HEK293 (cell line): Measurements from ENCODE around the gene PNKD.

Source experiments
- CTCF ChIA-PET: fragments of 350-600 bp; formaldehyde crosslinking; extraction: SDS; loops from one replicate; lab custom pipeline; 2021; ENCODE audit warnings: antibody characterized with exemption; lab: Yijun Ruan, JAX
- POLR2A ChIA-PET: fragments of 300-600 bp; formaldehyde crosslinking; extraction: SDS; loops from one replicate; lab custom pipeline; 2020; ENCODE audit warnings: antibody characterized with exemption, inconsistent platforms; lab: Yijun Ruan, JAX
- H3K27ac ChIP-seq: fragments of 200-500 bp; sonication (Bioruptor generic); 2 replicates; pipeline ENCODE4 v1.5.1; 2014; ENCODE audit warnings: low read depth, low read length, control low read depth, inconsistent platforms; ENCODE audit errors: extremely low read depth
- H3K36me3 ChIP-seq, 2 experiments: fragments of 200-500 bp in 1 of 2; sonication (Bioruptor generic) in 1 of 2; 1 replicate in 1 of 2; 2 replicates in 1 of 2; pipeline ENCODE4 v1.5.1; 2014 to 2017; ENCODE audit warnings: inconsistent platforms in 2 of 2, low read length in 2 of 2; ENCODE audit not compliant: control insufficient read depth in 2 of 2, insufficient read depth in 1 of 2
- H3K4me1 ChIP-seq: fragments of 200-500 bp; sonication (Bioruptor generic); 2 replicates; pipeline ENCODE4 v1.5.1; 2014; ENCODE audit warnings: mild to moderate bottlenecking, low read length, inconsistent platforms; ENCODE audit not compliant: control insufficient read depth, insufficient read depth
- H3K4me3 ChIP-seq: 2 replicates; pipeline ENCODE4 v1.5.1; 2011; ENCODE audit warnings: low read depth, mild to moderate bottlenecking, control low read depth, low read length, moderate library complexity
- H3K9me3 ChIP-seq: fragments of 200-500 bp; sonication (Bioruptor generic); 2 replicates; pipeline ENCODE4 v1.5.1; 2014; ENCODE audit warnings: low read depth, low read length, inconsistent platforms; ENCODE audit not compliant: control insufficient read depth, insufficient read depth
- ATF2 ChIP-seq: fragments of 450-650 bp; formaldehyde crosslinking; IDR thresholded peaks from 2 replicates; pipeline ENCODE4 v1.5.1; 2016; ENCODE audit warnings: missing biosample characterization, missing genetic modification characterization, low read depth
- BCL11A ChIP-seq: fragments of 450-650 bp; formaldehyde crosslinking; IDR thresholded peaks from 2 replicates; pipeline ENCODE4 v1.5.1; 2016; ENCODE audit warnings: low read depth, missing biosample characterization, missing genetic modification characterization
- BCL11B ChIP-seq: fragments of 450-650 bp; formaldehyde crosslinking; IDR thresholded peaks from 2 replicates; pipeline ENCODE4 v1.5.1; 2016; ENCODE audit warnings: low read depth, missing biosample characterization, missing genetic modification characterization
- GLI2 ChIP-seq: fragments of 450-650 bp; formaldehyde crosslinking; IDR thresholded peaks from 2 replicates; pipeline ENCODE4; 2017; ENCODE audit warnings: missing biosample characterization, missing genetic modification characterization, low read depth, borderline replicate concordance
- PATZ1 ChIP-seq: fragments of 450-650 bp; formaldehyde crosslinking; IDR thresholded peaks from 2 replicates; pipeline ENCODE4 v1.5.1; 2016; ENCODE audit warnings: missing biosample characterization, missing genetic modification characterization
- SP2 ChIP-seq: fragments of 450-650 bp; formaldehyde crosslinking; IDR thresholded peaks from 2 replicates; pipeline ENCODE4 v1.5.1; 2016; ENCODE audit warnings: missing biosample characterization, missing genetic modification characterization
- TCF7L2 ChIP-seq: IDR thresholded peaks from 2 replicates; pipeline ENCODE4 v1.6.1; 2011; ENCODE audit warnings: low read depth, mild to moderate bottlenecking, inconsistent platforms, low read length, moderate library complexity, borderline replicate concordance
- ZBTB17 ChIP-seq: fragments of 450-650 bp; formaldehyde crosslinking; IDR thresholded peaks from 2 replicates; pipeline ENCODE4 v1.5.1; 2016; ENCODE audit warnings: missing biosample characterization, missing genetic modification characterization
- ZBTB48 ChIP-seq: fragments of 450-650 bp; formaldehyde crosslinking; IDR thresholded peaks from 2 replicates; pipeline ENCODE4 v1.5.1; 2016; ENCODE audit warnings: missing biosample characterization, missing genetic modification characterization
- ZFHX2 ChIP-seq: fragments of 450-650 bp; formaldehyde crosslinking; conservative IDR thresholded peaks from 2 replicates; pipeline ENCODE4 v1.5.1; 2016; ENCODE audit warnings: missing biosample characterization, missing genetic modification characterization
- ZIC2 ChIP-seq: fragments of 450-650 bp; formaldehyde crosslinking; IDR thresholded peaks from 2 replicates; pipeline ENCODE4 v1.5.1; 2016; ENCODE audit warnings: missing biosample characterization, missing genetic modification characterization
- ZNF132 ChIP-seq: fragments of 450-650 bp; formaldehyde crosslinking; IDR thresholded peaks from 2 replicates; pipeline ENCODE4 v1.5.1; 2017; ENCODE audit warnings: missing biosample characterization, missing genetic modification characterization, borderline replicate concordance
- ZNF146 ChIP-seq: fragments of 450-650 bp; formaldehyde crosslinking; IDR thresholded peaks from 2 replicates; pipeline ENCODE4 v1.5.1; 2016; ENCODE audit warnings: missing biosample characterization, missing genetic modification characterization
- ZNF23 ChIP-seq: fragments of 450-650 bp; formaldehyde crosslinking; IDR thresholded peaks from 2 replicates; pipeline ENCODE4 v1.5.1; 2016; ENCODE audit warnings: missing biosample characterization, missing genetic modification characterization, borderline replicate concordance
- ZNF24 ChIP-seq: fragments of 450-650 bp; formaldehyde crosslinking; IDR thresholded peaks from 2 replicates; pipeline ENCODE4 v1.5.1; 2016; ENCODE audit warnings: missing biosample characterization, missing genetic modification characterization
- ZNF37A ChIP-seq: fragments of 450-650 bp; IDR thresholded peaks from 2 replicates; pipeline ENCODE4 v1.5.1; 2018; ENCODE audit warnings: missing biosample characterization, missing genetic modification characterization
- ZNF623 ChIP-seq: fragments of 450-650 bp; formaldehyde crosslinking; IDR thresholded peaks from 2 replicates; pipeline ENCODE4 v1.5.1; 2016; ENCODE audit warnings: missing biosample characterization, missing genetic modification characterization
- ZNF658 ChIP-seq: fragments of 450-650 bp; formaldehyde crosslinking; IDR thresholded peaks from 2 replicates; pipeline ENCODE4; 2016; ENCODE audit warnings: missing biosample characterization, missing genetic modification characterization
- ZNF670 ChIP-seq: fragments of 450-650 bp; formaldehyde crosslinking; IDR thresholded peaks from 2 replicates; pipeline ENCODE4 v1.5.1; 2016; ENCODE audit warnings: missing biosample characterization, missing genetic modification characterization, low read depth
- ZNF692 ChIP-seq: fragments of 450-650 bp; formaldehyde crosslinking; IDR thresholded peaks from 2 replicates; pipeline ENCODE4 v1.5.1; 2016; ENCODE audit warnings: missing biosample characterization, missing genetic modification characterization
- ZNF701 ChIP-seq: fragments of 450-650 bp; formaldehyde crosslinking; IDR thresholded peaks from 2 replicates; pipeline ENCODE4 v1.5.1; 2016; ENCODE audit warnings: missing biosample characterization, missing genetic modification characterization
- ZNF747 ChIP-seq: fragments of 450-650 bp; formaldehyde crosslinking; IDR thresholded peaks from 2 replicates; pipeline ENCODE4 v1.5.1; 2016; ENCODE audit warnings: missing biosample characterization, missing genetic modification characterization
- ZNF76 ChIP-seq: fragments of 450-650 bp; formaldehyde crosslinking; IDR thresholded peaks from 2 replicates; pipeline ENCODE4; 2016; ENCODE audit warnings: low read depth, missing biosample characterization, missing genetic modification characterization, borderline replicate concordance
- ZSCAN4 ChIP-seq: fragments of 450-650 bp; formaldehyde crosslinking; IDR thresholded peaks from 2 replicates; pipeline ENCODE4 v1.5.1; 2017; ENCODE audit warnings: missing biosample characterization, missing genetic modification characterization
- TF ChIP-seq, protein P1 (sequence below): sonication (generic); formaldehyde crosslinking; IDR thresholded peaks from 2 replicates; pipeline ENCODE4 v1.8.1; 2022; ENCODE audit warnings: mild to moderate bottlenecking, moderate library complexity, missing genetic modification reagents
- TF ChIP-seq, protein P2 (sequence below): fragments of 450-650 bp; formaldehyde crosslinking; IDR thresholded peaks from 2 replicates; pipeline ENCODE4 v1.5.1; 2017; ENCODE audit warnings: missing biosample characterization, missing genetic modification characterization

The PNKD gene

DNA sequence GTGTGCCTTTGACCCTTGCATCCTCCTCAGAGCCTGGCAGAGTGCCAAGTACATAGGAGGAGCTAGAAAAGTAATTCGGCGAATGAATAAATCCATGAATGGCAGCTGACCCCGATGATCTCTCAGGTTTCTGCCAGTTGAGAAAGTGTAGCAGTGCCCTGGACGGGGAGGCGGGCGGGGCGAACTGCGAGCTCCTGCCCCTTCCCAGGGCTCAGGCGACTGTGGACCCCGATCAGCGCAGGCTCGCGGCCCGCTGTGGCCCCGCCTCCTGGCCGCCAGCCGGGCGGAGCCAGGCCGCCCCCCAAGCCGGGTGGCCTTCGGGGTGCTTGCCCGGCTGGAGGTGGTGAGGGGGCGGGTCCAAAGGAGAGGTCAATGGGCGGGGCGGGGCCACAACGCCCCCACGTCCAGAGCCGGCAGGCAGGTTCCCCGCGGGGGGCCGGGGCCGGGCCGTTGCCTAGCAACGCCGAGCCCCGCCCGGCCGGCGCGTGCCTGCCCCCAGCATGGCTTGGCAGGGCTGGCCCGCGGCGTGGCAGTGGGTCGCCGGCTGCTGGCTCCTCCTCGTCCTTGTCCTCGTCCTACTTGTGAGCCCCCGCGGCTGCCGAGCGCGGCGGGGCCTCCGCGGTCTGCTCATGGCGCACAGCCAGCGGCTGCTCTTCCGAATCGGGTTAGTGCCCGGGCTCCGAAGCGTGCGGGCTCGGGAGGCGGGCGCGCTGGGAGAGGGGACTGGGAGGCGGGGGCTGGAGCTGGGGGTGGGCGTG, 52.6 kb downstream of the PNKD start (continued):
- TF ChIP-seq ZFHX2 (tag by site-specific recombination) (peak; percentile 82), BCL11A (tag by site-specific recombination) (no peak), ZNF146 (tag by site-specific recombination) (no peak), ZNF23 (tag by site-specific recombination) (no peak), ZNF692 (tag by site-specific recombination) (peak; percentile 62; the same call in 1 of the 2 replicates), ZSCAN4 (no peak), TCF7L2 (no peak), ZBTB17 (tag by site-specific recombination) (peak; percentile 44; the same call in 1 of the 2 replicates), ZIC2 (peak; percentile 85), PATZ1 (tag by site-specific recombination) (peak; percentile 23), ZNF132 (tag by site-specific recombination) (no peak), SP2 (tag by site-specific recombination) (peak; percentile 35), ZNF24 (no peak)

DNA sequence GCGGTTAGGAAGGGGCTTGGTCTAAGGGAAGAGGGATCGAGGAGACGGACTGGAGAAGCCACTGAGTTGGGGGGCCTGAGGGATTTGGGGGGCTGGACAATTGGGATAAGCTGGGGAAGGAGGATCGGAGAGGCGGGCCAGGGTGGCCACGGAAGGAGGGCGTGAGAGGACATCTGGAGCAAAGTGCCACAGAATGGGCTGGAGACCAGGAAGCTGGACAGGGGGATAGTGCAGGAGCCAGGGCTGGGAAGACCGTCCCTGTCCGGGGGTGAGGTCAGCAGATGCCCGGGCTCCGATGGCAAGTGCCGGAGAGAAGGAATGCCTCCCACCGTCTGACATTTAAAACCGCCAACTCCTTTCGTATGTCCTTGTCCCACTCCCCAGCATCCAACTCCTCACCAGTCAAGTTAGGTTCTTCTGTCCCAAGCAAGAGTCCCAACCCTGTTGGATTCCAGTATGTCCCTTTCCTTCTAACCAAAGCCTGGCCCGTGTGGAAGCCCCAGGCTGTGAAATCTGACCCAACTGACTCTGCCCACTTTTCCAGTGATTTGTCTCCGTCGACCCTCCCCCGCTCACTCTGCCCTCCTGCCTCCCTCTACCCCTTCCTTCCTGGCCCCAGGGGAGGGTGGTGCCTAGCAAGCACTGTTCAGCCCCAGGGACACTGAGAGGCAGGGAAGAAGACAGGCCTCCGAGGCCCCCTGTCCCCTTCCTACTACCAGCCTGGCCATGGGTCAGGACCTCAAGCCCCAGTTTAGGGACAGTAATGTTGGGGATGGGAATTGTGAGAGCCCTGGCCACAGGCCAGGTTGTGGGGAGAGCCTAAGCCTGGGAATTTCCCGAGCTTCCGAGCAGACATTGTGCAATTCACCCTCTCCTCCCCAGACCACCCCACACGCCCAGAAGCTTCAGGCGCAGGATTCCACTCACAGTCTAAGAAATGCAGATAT, 53.5 kb downstream of the PNKD start:
- CTCF ChIA-PET, result interaction anchor here (0.6 to 1.8 kb wide), 4 partner anchors 22 to 69 kb away, joined by 3 to 13 read pairs (median 7); no protein-coding TSS in a partner anchor
- TF ChIP-seq ZBTB48 (peak; percentile 90), ZNF76 (no peak), ZNF623 (tag by site-specific recombination) (no peak), ZNF670 (tag by site-specific recombination) (no peak), ZNF701 (tag by site-specific recombination) (no peak), ZNF658 (tag by site-specific recombination) (no peak), ZNF132 (tag by site-specific recombination) (no peak), BCL11B (tag by site-specific recombination) (no peak), GLI2 (tag by site-specific recombination) (no peak), ZNF747 (tag by site-specific recombination) (no peak), ZNF37A (tag by site-specific recombination) (no peak), ATF2 (no peak)
- TF ChIP-seq, protein P1, sequence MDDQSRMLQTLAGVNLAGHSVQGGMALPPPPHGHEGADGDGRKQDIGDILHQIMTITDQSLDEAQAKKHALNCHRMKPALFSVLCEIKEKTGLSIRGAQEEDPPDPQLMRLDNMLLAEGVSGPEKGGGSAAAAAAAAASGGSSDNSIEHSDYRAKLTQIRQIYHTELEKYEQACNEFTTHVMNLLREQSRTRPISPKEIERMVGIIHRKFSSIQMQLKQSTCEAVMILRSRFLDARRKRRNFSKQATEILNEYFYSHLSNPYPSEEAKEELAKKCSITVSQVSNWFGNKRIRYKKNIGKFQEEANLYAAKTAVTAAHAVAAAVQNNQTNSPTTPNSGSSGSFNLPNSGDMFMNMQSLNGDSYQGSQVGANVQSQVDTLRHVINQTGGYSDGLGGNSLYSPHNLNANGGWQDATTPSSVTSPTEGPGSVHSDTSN (CRISPR knock-in tag), result no peak
- TF ChIP-seq, protein P2, sequence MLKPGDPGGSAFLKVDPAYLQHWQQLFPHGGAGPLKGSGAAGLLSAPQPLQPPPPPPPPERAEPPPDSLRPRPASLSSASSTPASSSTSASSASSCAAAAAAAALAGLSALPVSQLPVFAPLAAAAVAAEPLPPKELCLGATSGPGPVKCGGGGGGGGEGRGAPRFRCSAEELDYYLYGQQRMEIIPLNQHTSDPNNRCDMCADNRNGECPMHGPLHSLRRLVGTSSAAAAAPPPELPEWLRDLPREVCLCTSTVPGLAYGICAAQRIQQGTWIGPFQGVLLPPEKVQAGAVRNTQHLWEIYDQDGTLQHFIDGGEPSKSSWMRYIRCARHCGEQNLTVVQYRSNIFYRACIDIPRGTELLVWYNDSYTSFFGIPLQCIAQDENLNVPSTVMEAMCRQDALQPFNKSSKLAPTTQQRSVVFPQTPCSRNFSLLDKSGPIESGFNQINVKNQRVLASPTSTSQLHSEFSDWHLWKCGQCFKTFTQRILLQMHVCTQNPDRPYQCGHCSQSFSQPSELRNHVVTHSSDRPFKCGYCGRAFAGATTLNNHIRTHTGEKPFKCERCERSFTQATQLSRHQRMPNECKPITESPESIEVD (tag by site-specific recombination), result no peak

More for the DNA sequence above, 53.5 kb downstream of the PNKD start:
- H3K9me3 ChIP-seq, result no peaks in the 10 kb centered on the region
- peaks cover 7% of the 10 kb centered on the region for H3K4me1 ChIP-seq
- H3K36me3 ChIP-seq, result no peaks in the 10 kb centered on the region
- peak overlapping the region; percentile 19; the same call in 1 of the 2 replicates for H3K27ac ChIP-seq
- POLR2A ChIA-PET, result interaction anchor here (0.6 to 1.6 kb wide), 5 partner anchors 19 to 774 kb away, joined by 3 to 8 read pairs (median 4); no protein-coding TSS in a partner anchor
- H3K4me3 ChIP-seq, result peak overlapping the region; percentile 56
